HG03108 (cell line): Measurements from ENCODE around the gene ATXN7.

ENCODE experiments used
- ATAC-seq: cut with Tn5 transposase; IDR thresholded peaks from one replicate; pipeline ENCODE4 v1.9.1; 2021; ENCODE audit warnings: moderate library complexity; ENCODE audit not compliant: unreplicated experiment

Gene ATXN7

GRCh38 chr3:63863150-63864007 is at the start of gene ATXN7, which contains the start of gene THOC7:
TSS of gene ATXN7 (plus strand) at chr3:63863867. CDS start at chr3:63912599, 48,732 bp downstream.
TSS of gene THOC7 (minus strand) at chr3:63863805. CDS start at chr3:63863790, 15 bp downstream.
- peak; percentile 43 for ATAC-seq

GRCh38 chr3:63814237-63814636 is 49.4 kb upstream of the ATXN7 start:
- no peak for ATAC-seq

- ATAC-seq = no peak
These were observed 46.4 kb upstream of the ATXN7 start for GRCh38 chr3:63817225-63817624.

- no peak for ATAC-seq
These were observed 45.2 kb upstream of the ATXN7 start for GRCh38 chr3:63818282-63819150.

- no peak for ATAC-seq
These were observed 44.6 kb upstream of the ATXN7 start, which contains the start of gene C3orf49 for GRCh38 chr3:63819151-63819398. TSS of gene C3orf49 (plus strand) at chr3:63819299. CDS start at chr3:63819472, 173 bp downstream.

GRCh38 chr3:63824309-63824708 is 39.4 kb upstream of the ATXN7 start:
- ATAC-seq = no peak

GRCh38 chr3:63830526-63830925 is 33.1 kb upstream of the ATXN7 start:
- ATAC-seq = no peak

- no peak for ATAC-seq
These were observed 31.3 kb upstream of the ATXN7 start for GRCh38 chr3:63832395-63832794.

- ATAC-seq = no peak
These were observed 22.0 kb upstream of the ATXN7 start for GRCh38 chr3:63841704-63842103.

GRCh38 chr3:63842127-63842526 is 21.5 kb upstream of the ATXN7 start:
- no peak for ATAC-seq

GRCh38 chr3:63845215-63845614 is 18.5 kb upstream of the ATXN7 start:
- ATAC-seq = no peak

- ATAC-seq = no peak
These were observed 15.8 kb upstream of the ATXN7 start for GRCh38 chr3:63847718-63848450.

- ATAC-seq = no peak
These were observed 14.5 kb upstream of the ATXN7 start for GRCh38 chr3:63849175-63849574.

GRCh38 chr3:63851287-63851686 is 12.4 kb upstream of the ATXN7 start:
- no peak for ATAC-seq

GRCh38 chr3:63853106-63853505 is 10.6 kb upstream of the ATXN7 start:
- no peak for ATAC-seq

GRCh38 chr3:63855333-63855940 is 8.2 kb upstream of the ATXN7 start:
- ATAC-seq = no peak

GRCh38 chr3:63857311-63857710 is 6.4 kb upstream of the ATXN7 start:
- ATAC-seq = no peak

- ATAC-seq = no peak
These were observed 2.9 kb upstream of the ATXN7 start for GRCh38 chr3:63860776-63861175.

GRCh38 chr3:63861306-63861705 is 2.4 kb upstream of the ATXN7 start:
- no peak for ATAC-seq

GRCh38 chr3:63862804-63863149 is 890 bp upstream of the ATXN7 start:
- ATAC-seq = no peak
